CD8-positive, alpha-beta memory T cell (primary cell): ENCODE measurements around the gene SSR1. TPM values are rescaled to one million over a fixed set of nuclear protein-coding genes. Genes with fewer than 3 reads are reported as not detected.
"Not testable (repeated sequence)": the region's sequence is repeated elsewhere in the genome, so short reads cannot be mapped to it uniquely, and the experiment has no call there.

Experiments used
- CTCF ChIA-PET: fragments of 350-600 bp; sonication (Branson Sonifier 250); formaldehyde crosslinking; loops from one replicate; lab custom pipeline; 2021; ENCODE audit warnings: antibody characterized with exemption; lab: Charles Lee
- POLR2A ChIA-PET: fragments of 350-600 bp; sonication (Branson Sonifier 250); formaldehyde crosslinking; loops from one replicate; lab custom pipeline; 2021; ENCODE audit warnings: antibody characterized with exemption; lab: Charles Lee
- DNase-seq, 5 donors: peaks; one replicate each; pipeline versions ENCODE4 v3.0.0 to v3.0.0-alpha.2; 2020 to 2022; ENCODE audit warnings: mixed read lengths in 1 of 5
- H3K27ac ChIP-seq: one replicate; pipeline ENCODE4 v1.7.0; 2013; ENCODE audit warnings: low read depth, mild to moderate bottlenecking, low read length, moderate library complexity
- H3K27me3 ChIP-seq: 2 replicates; pipeline ENCODE4 v1.7.0; 2013; ENCODE audit warnings: low read length, mild to moderate bottlenecking; ENCODE audit not compliant: insufficient read depth, poor library complexity, severe bottlenecking
- H3K36me3 ChIP-seq: 2 replicates; pipeline ENCODE4 v1.7.0; 2013; ENCODE audit warnings: mild to moderate bottlenecking, low read length, moderate library complexity; ENCODE audit not compliant: insufficient read depth
- H3K4me1 ChIP-seq: 2 replicates; pipeline ENCODE4 v1.7.0; 2013; ENCODE audit warnings: mild to moderate bottlenecking, low read length, moderate library complexity; ENCODE audit not compliant: insufficient read depth
- H3K4me3 ChIP-seq: 2 replicates; pipeline ENCODE4 v1.7.0; 2013; ENCODE audit warnings: mild to moderate bottlenecking, low read length
- H3K9me3 ChIP-seq: 2 replicates; pipeline ENCODE4 v1.7.0; 2013; ENCODE audit warnings: mild to moderate bottlenecking, low read length
- H3K27ac Mint-ChIP-seq, 8 donors: one replicate each; pipeline ENCODE4 v1.8.0; 2020 to 2021; ENCODE audit warnings: mixed read lengths in 8 of 8, mild to moderate bottlenecking in 6 of 8, inconsistent platforms in 3 of 8, moderate library complexity in 3 of 8
- H3K27me3 Mint-ChIP-seq, 2 donors: one replicate each; pipeline ENCODE4 v1.8.0; 2020 to 2021; ENCODE audit warnings: mixed read lengths in 2 of 2, mild to moderate bottlenecking in 1 of 2, moderate library complexity in 1 of 2
- H3K36me3 Mint-ChIP-seq, 3 donors: one replicate each; pipeline ENCODE4 v1.8.0; 2020 to 2021; ENCODE audit warnings: mixed read lengths in 3 of 3, inconsistent platforms in 1 of 3, mild to moderate bottlenecking in 1 of 3
- H3K4me1 Mint-ChIP-seq, 3 donors: one replicate each; pipeline ENCODE4 v1.8.0; 2020 to 2021; ENCODE audit warnings: mixed read lengths in 3 of 3, inconsistent platforms in 1 of 3, mild to moderate bottlenecking in 1 of 3
- H3K4me3 Mint-ChIP-seq, 7 donors: one replicate each; pipeline ENCODE4 v1.8.0; 2020 to 2021; ENCODE audit warnings: mixed read lengths in 7 of 7, mild to moderate bottlenecking in 6 of 7, moderate library complexity in 4 of 7, inconsistent platforms in 2 of 7
- H3K9me3 Mint-ChIP-seq, 5 donors: one replicate each; pipeline ENCODE4 v1.8.0; 2020 to 2022; ENCODE audit warnings: mixed read lengths in 5 of 5, mild to moderate bottlenecking in 3 of 5, moderate library complexity in 2 of 5, inconsistent platforms in 1 of 5
- polyA plus RNA-seq: library from polyadenylated mRNA; unstranded; fragments of 300-500 nt; fragmentation: Illumina TruSeq; gene quantifications from one replicate; pipeline ENCODE4 v1.2.3, GENCODE V29; 2021
- total RNA-seq, 2 experiments: library from RNA; stranded (reverse); gene quantifications; one replicate each; pipeline ENCODE4 v1.2.3, GENCODE V29; 2021

SSR1 gene
- total and polyA plus RNA-seq, 3 experiments from 2014 or later: 153 to 178 (median 165) TPM

GRCh38 chr6:7341271-7341670 lies 28.3 kb upstream of the SSR1 start:
- POLR2A ChIA-PET: no interaction called here
- no peak overlapping the region for H3K4me3 Mint-ChIP-seq

GRCh38 chr6:7339007-7339732 lies 26.2 kb upstream of the SSR1 start:
- H3K9me3 ChIP-seq, DNase-seq, POLR2A ChIA-PET: not testable (repeated sequence)

More at GRCh38 chr6:7341271-7341670, 28.3 kb upstream of the SSR1 start:
- H3K9me3 ChIP-seq: no peaks in the 10 kb centered on the region
- no peaks in the 10 kb centered on the region for H3K27me3 ChIP-seq
- no peak overlapping the region for H3K27ac Mint-ChIP-seq
- no peak overlapping the region for H3K27ac ChIP-seq
- H3K36me3 Mint-ChIP-seq: peaks cover 0 to 3% (median 0%) of the 10 kb centered on the region in 3 donors
- H3K4me3 ChIP-seq: no peak overlapping the region
- H3K36me3 ChIP-seq: no peaks in the 10 kb centered on the region
- CTCF ChIA-PET: interaction anchor here (1.7 kb wide), 1 partner anchor 9 kb away, joined by 4 read pairs; no protein-coding TSS in a partner anchor
- peaks cover 0 to 2% (median 0%) of the 10 kb centered on the region in 3 donors for H3K4me1 Mint-ChIP-seq
- no peak for DNase-seq
- H3K27me3 Mint-ChIP-seq: peaks cover 9 to 31% of the 10 kb centered on the region in 2 donors
- H3K9me3 Mint-ChIP-seq: no peaks in the 10 kb centered on the region
- H3K4me1 ChIP-seq: no peaks in the 10 kb centered on the region

GRCh38 chr6:7338031-7338430 lies 25.0 kb upstream of the SSR1 start:
- Mint-ChIP-seq H3K4me3 (no peak overlapping the region), H3K36me3 (peaks cover 0 to 1% (median 0%) of the 10 kb centered on the region in 3 donors), H3K27ac (no peak overlapping the region), H3K4me1 (no peaks in the 10 kb centered on the region), H3K27me3 (peaks cover 9 to 16% of the 10 kb centered on the region in 2 donors), H3K9me3 (no peaks in the 10 kb centered on the region)
- ChIA-PET POLR2A (no interaction called here), CTCF (no interaction called here)
- Histone ChIP-seq H3K27ac (no peak overlapping the region), H3K9me3 (no peaks in the 10 kb centered on the region), H3K4me1 (no peaks in the 10 kb centered on the region), H3K27me3 (no peaks in the 10 kb centered on the region), H3K36me3 (no peaks in the 10 kb centered on the region), H3K4me3 (no peak overlapping the region)
- DNase-seq: no peak

More at GRCh38 chr6:7339007-7339732, 26.2 kb upstream of the SSR1 start:
- not testable (repeated sequence) for H3K4me3 ChIP-seq, H3K36me3 ChIP-seq, H3K9me3 Mint-ChIP-seq, H3K4me1 ChIP-seq, H3K36me3 Mint-ChIP-seq, H3K4me1 Mint-ChIP-seq, H3K27me3 ChIP-seq, H3K4me3 Mint-ChIP-seq, H3K27ac ChIP-seq, H3K27ac Mint-ChIP-seq
- H3K27me3 Mint-ChIP-seq: peaks cover 9 to 25% of the 10 kb centered on the region in 2 donors
- CTCF ChIA-PET: interaction anchor here (0.8 kb wide), 1 partner anchor 64 kb away, joined by 3 read pairs; no protein-coding TSS in a partner anchor

- no peaks in the 10 kb centered on the region for H3K27me3 ChIP-seq
- Mint-ChIP-seq H3K27ac (no peak overlapping the region), H3K36me3 (no peaks in the 10 kb centered on the region), H3K4me3 (no peak overlapping the region), H3K9me3 (no peaks in the 10 kb centered on the region), H3K27me3 (peaks cover 2 to 5% of the 10 kb centered on the region in 2 donors), H3K4me1 (no peaks in the 10 kb centered on the region)
- DNase-seq: no peak
- no peaks in the 10 kb centered on the region for H3K36me3 ChIP-seq
- CTCF ChIA-PET: no interaction called here
- H3K9me3 ChIP-seq: no peaks in the 10 kb centered on the region
- POLR2A ChIA-PET: no interaction called here
- H3K27ac ChIP-seq: no peak overlapping the region
- no peaks in the 10 kb centered on the region for H3K4me1 ChIP-seq
- H3K4me3 ChIP-seq: no peak overlapping the region
Observed at GRCh38 chr6:7335519-7335918, 22.5 kb upstream of the SSR1 start.

- CTCF ChIA-PET: no interaction called here
- Histone ChIP-seq H3K4me1 (no peaks in the 10 kb centered on the region), H3K36me3 (no peaks in the 10 kb centered on the region), H3K4me3 (no peak overlapping the region), H3K9me3 (no peaks in the 10 kb centered on the region), H3K27me3 (no peaks in the 10 kb centered on the region), H3K27ac (no peak overlapping the region)
- no peaks in the 10 kb centered on the region for H3K9me3 Mint-ChIP-seq
- no peaks in the 10 kb centered on the region for H3K4me1 Mint-ChIP-seq
- no peak overlapping the region for H3K4me3 Mint-ChIP-seq
- H3K27ac Mint-ChIP-seq: no peak overlapping the region
- no peaks in the 10 kb centered on the region for H3K36me3 Mint-ChIP-seq
- H3K27me3 Mint-ChIP-seq: peaks cover 2 to 5% of the 10 kb centered on the region in 2 donors
- POLR2A ChIA-PET: interaction anchor here (0.6 to 0.7 kb wide), 2 partner anchors 26 to 217 kb away, joined by 5 to 7 read pairs; no protein-coding TSS in a partner anchor
- no peak for DNase-seq
Observed at GRCh38 chr6:7334685-7335084, 21.7 kb upstream of the SSR1 start.

- no peaks in the 10 kb centered on the region for H3K27me3 ChIP-seq
- Mint-ChIP-seq H3K4me3 (no peak overlapping the region), H3K4me1 (no peaks in the 10 kb centered on the region), H3K9me3 (no peaks in the 10 kb centered on the region), H3K27me3 (peaks cover 5 to 9% of the 10 kb centered on the region in 2 donors), H3K36me3 (no peaks in the 10 kb centered on the region), H3K27ac (no peak overlapping the region)
- no peaks in the 10 kb centered on the region for H3K9me3 ChIP-seq
- H3K36me3 ChIP-seq: no peaks in the 10 kb centered on the region
- no peaks in the 10 kb centered on the region for H3K4me1 ChIP-seq
- ChIA-PET POLR2A (no interaction called here), CTCF (interaction anchor here (1.0 to 1.3 kb wide), 2 partner anchors 9 to 57 kb away, joined by 3 to 4 read pairs; no protein-coding TSS in a partner anchor)
- no peak overlapping the region for H3K4me3 ChIP-seq
- no peak for DNase-seq
- no peak overlapping the region for H3K27ac ChIP-seq
Observed at GRCh38 chr6:7332090-7332745, 19.2 kb upstream of the SSR1 start.

GRCh38 chr6:7331452-7331851 lies 18.5 kb upstream of the SSR1 start:
- Mint-ChIP-seq H3K4me3 (no peak overlapping the region), H3K36me3 (no peaks in the 10 kb centered on the region), H3K4me1 (no peaks in the 10 kb centered on the region), H3K9me3 (no peaks in the 10 kb centered on the region), H3K27ac (no peak overlapping the region), H3K27me3 (peaks cover 4 to 14% of the 10 kb centered on the region in 2 donors)
- Histone ChIP-seq H3K27ac (no peak overlapping the region), H3K27me3 (no peaks in the 10 kb centered on the region), H3K4me1 (no peaks in the 10 kb centered on the region), H3K9me3 (no peaks in the 10 kb centered on the region), H3K36me3 (no peaks in the 10 kb centered on the region), H3K4me3 (no peak overlapping the region)
- CTCF ChIA-PET: interaction anchor here (1.3 kb wide), 1 partner anchor 56 kb away, joined by 3 read pairs; no protein-coding TSS in a partner anchor
- DNase-seq: no peak
- POLR2A ChIA-PET: no interaction called here

GRCh38 chr6:7328243-7328642 lies 15.2 kb upstream of the SSR1 start:
- no peak overlapping the region for H3K4me3 Mint-ChIP-seq
- DNase-seq: no peak
- Histone ChIP-seq H3K36me3 (no peaks in the 10 kb centered on the region), H3K27me3 (no peaks in the 10 kb centered on the region), H3K27ac (no peak overlapping the region), H3K4me3 (no peak overlapping the region), H3K4me1 (no peaks in the 10 kb centered on the region), H3K9me3 (no peaks in the 10 kb centered on the region)
- ChIA-PET CTCF (no interaction called here), POLR2A (no interaction called here)
- no peaks in the 10 kb centered on the region for H3K4me1 Mint-ChIP-seq
- H3K27me3 Mint-ChIP-seq: peaks cover 12 to 32% of the 10 kb centered on the region in 2 donors
- H3K36me3 Mint-ChIP-seq: no peaks in the 10 kb centered on the region
- peaks cover 0 to 4% (median 0%) of the 10 kb centered on the region in 5 donors for H3K9me3 Mint-ChIP-seq
- H3K27ac Mint-ChIP-seq: no peak overlapping the region
